ENCODE results near the gene RIT1.
A peak's percentile ranks its signal among the peaks of the same experiment; 100 is the strongest.

GRCh38 chr1:155934097-155934935 lies 23.2 kb upstream of the RIT1 start, which contains the start of gene KHDC4:
- no peak for TF ChIP-seq CTCF (IDR thresholded peaks at IDR 0.05; ENCODE audit: insufficient read depth, low read length)
- peak; percentile 99 for TF ChIP-seq POLR2AphosphoS5 (IDR thresholded peaks at IDR 0.05; ENCODE audit: low read depth)
- peak; percentile 69 for TF ChIP-seq REST (IDR thresholded peaks at IDR 0.05; ENCODE audit: insufficient replicate concordance, low read depth)
